SK-N-SH (cell line): ENCODE measurements around the gene RETSAT. TPM values are rescaled to one million over a fixed set of nuclear protein-coding genes. Genes with fewer than 3 reads are reported as not detected.

ENCODE experiments used
- CTCF ChIA-PET: fragments of 300-600, 350-600 bp; formaldehyde crosslinking; extraction: SDS; loops from one replicate; lab custom pipeline; 2021; lab: Yijun Ruan, JAX
- POLR2A ChIA-PET: fragments of 350-600 bp; sonication (Branson Sonifier 250); formaldehyde crosslinking; extraction: SDS; loops from one replicate; lab custom pipeline; 2020; ENCODE audit warnings: antibody characterized with exemption, inconsistent platforms; lab: Yijun Ruan, JAX
- DNase-seq: peaks from one replicate; pipeline ENCODE4 v3.0.0; 2012
- H2AFZ ChIP-seq: fragments of 200-600 bp; sonication (generic); 2 replicates; pipeline ENCODE4 v1.8.1; 2016; ENCODE audit warnings: antibody characterized with exemption, mild to moderate bottlenecking, low read depth
- H3F3A ChIP-seq: fragments of 200-600 bp; sonication (generic); replicated peaks from 2 replicates; pipeline ENCODE3; 2016; ENCODE audit warnings: antibody characterized with exemption, mild to moderate bottlenecking; ENCODE audit not compliant: insufficient read depth
- H3K27ac ChIP-seq, 2 experiments: fragments of 200-500 bp in 1 of 2; fragments of 200-600 bp in 1 of 2; sonication (Bioruptor generic) in 1 of 2; sonication (generic), shearing (Covaris generic) in 1 of 2; 2 replicates each; pipeline versions ENCODE4 v1.5.1 to v1.6.1; 2014 to 2016; ENCODE audit warnings: low read depth in 2 of 2, inconsistent platforms in 1 of 2, low read length in 1 of 2, mild to moderate bottlenecking in 1 of 2, mixed read lengths in 1 of 2
- H3K27me3 ChIP-seq: fragments of 200-600 bp; sonication (generic), shearing (Covaris generic); 2 replicates; pipeline ENCODE4 v1.6.1; 2016; ENCODE audit warnings: mixed run types; ENCODE audit not compliant: insufficient read depth
- H3K36me3 ChIP-seq, 2 experiments: fragments of 200-500 bp in 1 of 2; fragments of 200-600 bp in 1 of 2; sonication (Bioruptor generic) in 1 of 2; sonication (generic) in 1 of 2; replicated peaks in 1 of 2; 2 replicates each; pipeline versions ENCODE3 to v1.5.1; 2014 to 2016; ENCODE audit warnings: low read length in 1 of 2, mild to moderate bottlenecking in 1 of 2; ENCODE audit not compliant: insufficient read depth in 2 of 2, control insufficient read depth in 1 of 2
- H3K4me1 ChIP-seq, 2 experiments: fragments of 200-500 bp in 1 of 2; fragments of 200-600 bp in 1 of 2; sonication (Bioruptor generic) in 1 of 2; sonication (generic), shearing (Covaris generic) in 1 of 2; 2 replicates each; pipeline versions ENCODE4 v1.5.1 to v1.6.1; 2014 to 2016; ENCODE audit warnings: low read depth in 1 of 2, low read length in 1 of 2, mixed run types in 1 of 2; ENCODE audit not compliant: insufficient read depth in 2 of 2, control insufficient read depth in 1 of 2
- H3K4me2 ChIP-seq: fragments of 200-600 bp; sonication (generic), shearing (Covaris generic); 2 replicates; pipeline ENCODE4 v1.6.1; 2017; ENCODE audit warnings: mixed run types
- H3K4me3 ChIP-seq, 2 experiments: fragments of 200-500 bp in 1 of 2; fragments of 200-600 bp in 1 of 2; sonication (Bioruptor generic) in 1 of 2; sonication (generic), shearing (Covaris generic) in 1 of 2; 2 replicates each; pipeline versions ENCODE4 v1.5.1 to v1.8.1; 2014 to 2016; ENCODE audit warnings: low read depth in 2 of 2, inconsistent platforms in 1 of 2, low read length in 1 of 2, mild to moderate bottlenecking in 1 of 2, mixed read lengths in 1 of 2, moderate library complexity in 1 of 2
- H3K79me2 ChIP-seq: fragments of 200-600 bp; sonication (generic); 2 replicates; pipeline ENCODE4 v1.8.1; 2017; ENCODE audit warnings: mild to moderate bottlenecking; ENCODE audit not compliant: insufficient read depth
- H3K9ac ChIP-seq: fragments of 200-600 bp; sonication (generic); 2 replicates; pipeline ENCODE4 v1.6.1; 2017; ENCODE audit warnings: mixed run types
- H3K9me2 ChIP-seq: fragments of 200-600 bp; sonication (generic); 2 replicates; pipeline ENCODE4 v1.6.1; 2017; ENCODE audit warnings: mixed run types
- H3K9me3 ChIP-seq: fragments of 200-600 bp; sonication (generic); 2 replicates; pipeline ENCODE4 v1.6.1; 2017; ENCODE audit warnings: mixed run types, mild to moderate bottlenecking, moderate library complexity
- H4K20me1 ChIP-seq: fragments of 200-600 bp; sonication (generic); 2 replicates; pipeline ENCODE4 v1.6.1; 2017; ENCODE audit warnings: mild to moderate bottlenecking, mixed run types; ENCODE audit not compliant: insufficient read depth
- ELF1 ChIP-seq: IDR thresholded peaks from 2 replicates; pipeline ENCODE4 v1.4.0; 2012
- EP300 ChIP-seq, 2 experiments: IDR thresholded peaks; 2 replicates each; pipeline versions ENCODE4 v1.4.0 to v1.6.1; 2012; ENCODE audit warnings: borderline replicate concordance in 1 of 2, low read depth in 1 of 2, low read length in 1 of 2
- EZH2phosphoT487 ChIP-seq: fragments of 200-600 bp; sonication (generic); IDR thresholded peaks from 2 replicates; pipeline ENCODE4 v1.6.1; 2017; ENCODE audit warnings: low read depth, mixed run types, mild to moderate bottlenecking, antibody characterized with exemption, moderate library complexity, borderline replicate concordance
- FOXJ3 ChIP-seq: sonication (generic); formaldehyde crosslinking; IDR thresholded peaks from 2 replicates; pipeline ENCODE4 v1.5.1; 2020; ENCODE audit warnings: mild to moderate bottlenecking, missing genetic modification reagents
- GABPA ChIP-seq: IDR thresholded peaks from 2 replicates; pipeline ENCODE4 v1.4.0; 2012; ENCODE audit warnings: low read depth, mild to moderate bottlenecking
- IRF3 ChIP-seq: fragments of 150-350 bp; IDR thresholded peaks from 2 replicates; pipeline ENCODE4 v1.6.1; 2016; ENCODE audit warnings: mild to moderate bottlenecking, low read depth, low read length
- JUND ChIP-seq: IDR thresholded peaks from 2 replicates; pipeline ENCODE4 v1.4.0; 2012
- MEF2A ChIP-seq: IDR thresholded peaks from 2 replicates; pipeline ENCODE4 v1.4.0; 2012; ENCODE audit warnings: low read depth, borderline replicate concordance
- NFIC ChIP-seq: IDR thresholded peaks from 2 replicates; pipeline ENCODE4 v1.4.0; 2012; ENCODE audit warnings: borderline replicate concordance
- PBX3 ChIP-seq: IDR thresholded peaks from 2 replicates; pipeline ENCODE4; 2012
- POLR2AphosphoS5 ChIP-seq: IDR thresholded peaks from 2 replicates; pipeline ENCODE4 v1.6.1; 2012; ENCODE audit warnings: low read depth, low read length
- RAD21 ChIP-seq: IDR thresholded peaks from 2 replicates; pipeline ENCODE4 v1.6.1; 2012; ENCODE audit warnings: mild to moderate bottlenecking, low read length
- RCOR1 ChIP-seq: fragments of 150-350 bp; IDR thresholded peaks from 2 replicates; pipeline ENCODE4 v1.6.1; 2017; ENCODE audit warnings: antibody characterized with exemption, low read length
- RXRA ChIP-seq: IDR thresholded peaks from 2 replicates; pipeline ENCODE4 v1.4.0; 2012; ENCODE audit warnings: low read depth, mild to moderate bottlenecking, borderline replicate concordance
- SIN3A ChIP-seq: IDR thresholded peaks from 2 replicates; pipeline ENCODE4 v1.6.1; 2012; ENCODE audit warnings: low read depth, mild to moderate bottlenecking, low read length, moderate library complexity, borderline replicate concordance
- TAF1 ChIP-seq: IDR thresholded peaks from 2 replicates; pipeline ENCODE4 v1.6.1; 2012; ENCODE audit warnings: low read depth, mild to moderate bottlenecking, low read length, moderate library complexity, borderline replicate concordance
- TCF12 ChIP-seq: IDR thresholded peaks from 2 replicates; pipeline ENCODE4 v1.4.0; 2012
- TEAD4 ChIP-seq: IDR thresholded peaks from 2 replicates; pipeline ENCODE4 v1.4.0; 2012; ENCODE audit warnings: mild to moderate bottlenecking, borderline replicate concordance; ENCODE audit not compliant: insufficient read depth
- USF1 ChIP-seq: IDR thresholded peaks from 2 replicates; pipeline ENCODE4 v1.4.0; 2012; ENCODE audit warnings: low read depth, borderline replicate concordance
- USF2 ChIP-seq: fragments of 150-350 bp; IDR thresholded peaks from 2 replicates; pipeline ENCODE4 v1.6.1; 2017; ENCODE audit warnings: antibody characterized with exemption, low read length, low read depth, borderline replicate concordance
- YY1 ChIP-seq: IDR thresholded peaks from 2 replicates; pipeline ENCODE4 v1.4.0; 2012; ENCODE audit warnings: low read depth, mild to moderate bottlenecking
- ZBTB33 ChIP-seq: IDR thresholded peaks from 2 replicates; pipeline ENCODE4 v1.4.0; 2012; ENCODE audit warnings: low read depth, borderline replicate concordance
- WGBS: methylation state at CpG from one replicate; pipeline ENCODE4 v1.1.6; 2017; ENCODE audit warnings: low lambda C conversion rate; 5-methylcytosine and 5-hydroxymethylcytosine counted together
- polyA plus RNA-seq, 3 experiments: library from polyadenylated mRNA; depleted of rRNA; stranded (reverse); fragments of >200 nt; gene quantifications; 2 replicates each; pipeline ENCODE4 v1.2.3, GENCODE V29; 2012

RETSAT gene
- polyA plus RNA-seq, 1 of the 3 experiments (the other 2 are of a cell fraction) = 28.0 TPM

GRCh38 chr2:85312404-85312803, 41.9 kb downstream of the RETSAT start:
- Histone ChIP-seq H3K27me3 (no peaks in the 10 kb centered on the region), H3K4me2 (no peak overlapping the region), H2AFZ (no peak overlapping the region), H3K9me2 (no peaks in the 10 kb centered on the region), H3K4me3 (no peak overlapping the region), H3K79me2 (no peaks in the 10 kb centered on the region), H3K9ac (no peak overlapping the region), H3K4me1 (peaks cover 10 to 17% of the 10 kb centered on the region in 2 experiments; a peak in 2 of 4 replicates), H3K27ac (peak overlapping the region in 1 of 2 experiments; percentile 67; a peak in 2 of 4 replicates), H3K9me3 (no peaks in the 10 kb centered on the region), H4K20me1 (no peaks in the 10 kb centered on the region), H3K36me3 (peaks cover 5 to 16% of the 10 kb centered on the region in 2 experiments), H3F3A (peaks cover 21% of the 10 kb centered on the region)
- 90% methylated on average over 7 of the region's 7 CpGs for WGBS
- DNase-seq = no peak
- TF ChIP-seq ELF1 (no peak), YY1 (no peak), ZBTB33 (no peak), EZH2phosphoT487 (no peak), TEAD4 (no peak), MEF2A (no peak), USF2 (no peak), TCF12 (no peak), USF1 (no peak), JUND (no peak), POLR2AphosphoS5 (no peak), GABPA (no peak), RXRA (no peak), SIN3A (no peak), RAD21 (no peak), EP300 (IDR thresholded peaks at IDR 0.05; ENCODE audit: borderline replicate concordance in 1 of 2, low read depth in 1 of 2, low read length in 1 of 2) (no peak)
- POLR2A ChIA-PET = no interaction called here
- CTCF ChIA-PET = interaction anchor here (1.1 kb wide), 1 partner anchor 12 kb away, joined by 5 read pairs; no protein-coding TSS in a partner anchor

GRCh38 chr2:85310330-85310729, 44.0 kb downstream of the RETSAT start:
- WGBS = 93% methylated on average over 3 of the region's 3 CpGs
- no peak overlapping the region for H3K9ac ChIP-seq
- no peak for DNase-seq
- TF ChIP-seq PBX3 (no peak), USF2 (no peak), RCOR1 (no peak), POLR2AphosphoS5 (no peak), NFIC (no peak), EZH2phosphoT487 (no peak), FOXJ3 (CRISPR knock-in tag) (no peak), TAF1 (no peak), IRF3 (no peak)

More at GRCh38 chr2:85310330-85310729, 44.0 kb downstream of the RETSAT start:
- Histone ChIP-seq H3K9me2 (no peaks in the 10 kb centered on the region), H2AFZ (no peak overlapping the region), H3K9me3 (no peaks in the 10 kb centered on the region), H3K79me2 (no peaks in the 10 kb centered on the region), H4K20me1 (no peaks in the 10 kb centered on the region), H3K4me2 (no peak overlapping the region), H3K27me3 (no peaks in the 10 kb centered on the region), H3K27ac (peak overlapping the region; percentile 51 to 69; a peak in 2 of 4 replicates), H3F3A (peaks cover 21% of the 10 kb centered on the region), H3K4me3 (no peak overlapping the region), H3K4me1 (peaks cover 10 to 17% of the 10 kb centered on the region in 2 experiments; a peak in 2 of 4 replicates), H3K36me3 (peaks cover 5 to 10% of the 10 kb centered on the region in 2 experiments)
- CTCF ChIA-PET = interaction anchor here (0.7 to 2.9 kb wide), 4 partner anchors 10 to 384 kb away, joined by 3 to 28 read pairs (median 7); no protein-coding TSS in a partner anchor
- POLR2A ChIA-PET = interaction anchor here (1.3 to 2.7 kb wide), 2 partner anchors 13 to 17 kb away, joined by 3 to 12 read pairs; partner anchors contain the start of gene TGOLN2
